HG03571 (cell line): Measurements from ENCODE around the gene TAF1B.

Experiments
- ATAC-seq: cut with Tn5 transposase; IDR thresholded peaks from one replicate; pipeline ENCODE4 v1.9.1; 2021; ENCODE audit not compliant: unreplicated experiment

Gene TAF1B

GRCh38 chr2:9807555-9808305 is 35.5 kb upstream of the TAF1B start:
- no peak for ATAC-seq

- ATAC-seq = no peak
Observed at GRCh38 chr2:9808334-9809063, 34.8 kb upstream of the TAF1B start.

- no peak for ATAC-seq
Observed at GRCh38 chr2:9809064-9809356, 34.3 kb upstream of the TAF1B start.

- ATAC-seq = no peak
Observed at GRCh38 chr2:9809448-9810088, 33.7 kb upstream of the TAF1B start.

GRCh38 chr2:9811216-9811615 is 32.1 kb upstream of the TAF1B start:
- ATAC-seq = no peak

GRCh38 chr2:9811679-9812511 is 31.4 kb upstream of the TAF1B start:
- ATAC-seq = no peak

- ATAC-seq = no peak
Observed at GRCh38 chr2:9812945-9813311, 30.3 kb upstream of the TAF1B start.

- no peak for ATAC-seq
Observed at GRCh38 chr2:9813312-9814128, 29.8 kb upstream of the TAF1B start.

GRCh38 chr2:9814129-9814868 is 29.0 kb upstream of the TAF1B start:
- ATAC-seq = no peak

GRCh38 chr2:9815076-9815475 is 28.2 kb upstream of the TAF1B start:
- ATAC-seq = no peak

GRCh38 chr2:9815844-9816279 is 27.4 kb upstream of the TAF1B start:
- no peak for ATAC-seq

- ATAC-seq = no peak
Observed at GRCh38 chr2:9818097-9818496, 25.2 kb upstream of the TAF1B start.

GRCh38 chr2:9819551-9819950 is 23.7 kb upstream of the TAF1B start:
- no peak for ATAC-seq

- ATAC-seq = no peak
Observed at GRCh38 chr2:9820020-9820973, 23.0 kb upstream of the TAF1B start.

- ATAC-seq = no peak
Observed at GRCh38 chr2:9821805-9822445, 21.3 kb upstream of the TAF1B start.

GRCh38 chr2:9824441-9824840 is 18.8 kb upstream of the TAF1B start:
- no peak for ATAC-seq

GRCh38 chr2:9824956-9825720 is 18.1 kb upstream of the TAF1B start:
- no peak for ATAC-seq

GRCh38 chr2:9826208-9826607 is 17.1 kb upstream of the TAF1B start:
- ATAC-seq = no peak
